ENCODE measurements around the gene SAMMSON. TPM values are rescaled to one million over a fixed set of nuclear protein-coding genes. Genes with fewer than 3 reads are reported as not detected.

The SAMMSON gene
- polyA plus RNA-seq, 5 donors, result 0.08 to 0.28 (median 0.16) TPM

GRCh38 chr3:70086336-70086735 lies 86.8 kb downstream of the SAMMSON start:
- DNase-seq, result no peak

GRCh38 chr3:70090322-70090913 lies 90.9 kb downstream of the SAMMSON start:
- DNase-seq, result no peak

GRCh38 chr3:70094197-70094596 lies 94.7 kb downstream of the SAMMSON start:
- DNase-seq, result no peak

GRCh38 chr3:70095260-70095659 lies 95.7 kb downstream of the SAMMSON start:
- no peak for DNase-seq

- DNase-seq, result no peak
These were observed 97.0 kb downstream of the SAMMSON start for GRCh38 chr3:70096376-70097066.

- DNase-seq, result no peak
These were observed 97.6 kb downstream of the SAMMSON start for GRCh38 chr3:70097084-70097483.

- DNase-seq, result no peak
These were observed 108.5 kb downstream of the SAMMSON start for GRCh38 chr3:70108072-70108471.

GRCh38 chr3:70108546-70108945 lies 109.0 kb downstream of the SAMMSON start:
- DNase-seq, result no peak

GRCh38 chr3:70110066-70110465 lies 110.5 kb downstream of the SAMMSON start:
- DNase-seq, result no peak

GRCh38 chr3:70111411-70111810 lies 111.9 kb downstream of the SAMMSON start:
- DNase-seq, result no peak

- DNase-seq, result no peak
These were observed 113.2 kb downstream of the SAMMSON start for GRCh38 chr3:70112751-70113150.

GRCh38 chr3:70114431-70114830 lies 114.9 kb downstream of the SAMMSON start:
- DNase-seq, result no peak

- DNase-seq, result no peak
These were observed 120.3 kb downstream of the SAMMSON start for GRCh38 chr3:70119879-70120278.
